Fibroblast of lung (primary cell): ENCODE data around the gene PLS1. TPM values are rescaled to one million over a fixed set of nuclear protein-coding genes. Genes with fewer than 3 reads are reported as not detected.

Source experiments
- DNase-seq, 2 donors: peaks; one replicate each; pipeline versions ENCODE4 v3.0.0 to v3.0.0-alpha.2; 2010; ENCODE audit warnings: low read depth in 2 of 2
- H2AFZ ChIP-seq: 2 replicates; pipeline ENCODE4 v1.5.1; 2012; ENCODE audit warnings: low read length, control low read depth, inconsistent platforms
- H3K27ac ChIP-seq: 2 replicates; pipeline ENCODE4 v1.5.1; 2011; ENCODE audit warnings: low read length, control low read depth; ENCODE audit not compliant: insufficient read depth
- H3K27me3 ChIP-seq: 2 replicates; pipeline ENCODE4 v1.5.1; 2011; ENCODE audit warnings: mild to moderate bottlenecking, low read length; ENCODE audit not compliant: control insufficient read depth, insufficient read depth
- H3K36me3 ChIP-seq: 2 replicates; pipeline ENCODE4 v1.5.1; 2011; ENCODE audit warnings: low read length; ENCODE audit not compliant: control insufficient read depth, insufficient read depth
- H3K4me1 ChIP-seq: 2 replicates; pipeline ENCODE4 v1.5.1; 2011; ENCODE audit warnings: low read length; ENCODE audit not compliant: control insufficient read depth, insufficient read depth; ENCODE audit errors: extremely low read depth
- H3K4me2 ChIP-seq: 2 replicates; pipeline ENCODE4 v1.5.1; 2011; ENCODE audit warnings: low read length, control low read depth; ENCODE audit not compliant: insufficient read depth; ENCODE audit errors: extremely low read depth
- H3K4me3 ChIP-seq, 4 experiments: fragments of 200-600 bp in 1 of 4; sonication (generic) in 1 of 4; replicated peaks in 1 of 4; 2 replicates each; pipeline ENCODE4 v1.5.1; 2011 to 2016; ENCODE audit warnings: low read length in 4 of 4, low read depth in 3 of 4, mild to moderate bottlenecking in 3 of 4, control low read depth in 2 of 4, inconsistent platforms in 1 of 4, mixed read lengths in 1 of 4; ENCODE audit not compliant: insufficient read depth in 1 of 4; ENCODE audit errors: control extremely low read depth in 1 of 4
- H3K79me2 ChIP-seq: 2 replicates; pipeline ENCODE4 v1.5.1; 2012; ENCODE audit warnings: mild to moderate bottlenecking, low read length, inconsistent platforms; ENCODE audit not compliant: control insufficient read depth, insufficient read depth
- H3K9ac ChIP-seq: 2 replicates; pipeline ENCODE4 v1.5.1; 2011; ENCODE audit warnings: mild to moderate bottlenecking, low read length, control low read depth; ENCODE audit not compliant: insufficient read depth
- H3K9me3 ChIP-seq: 2 replicates; pipeline ENCODE4 v1.5.1; 2012; ENCODE audit warnings: low read depth, low read length; ENCODE audit not compliant: control insufficient read depth, insufficient read depth
- H4K20me1 ChIP-seq: 2 replicates; pipeline ENCODE4 v1.5.1; 2011; ENCODE audit warnings: low read length; ENCODE audit not compliant: control insufficient read depth, insufficient read depth; ENCODE audit errors: extremely low read depth
- CTCF ChIP-seq, 2 donors: IDR thresholded peaks in 1 of 2; conservative IDR thresholded peaks in 1 of 2; 1 replicate in 1 of 2; 2 replicates in 1 of 2; pipeline ENCODE4 v1.5.1; 2011 to 2012; ENCODE audit warnings: low read length in 2 of 2, control low read depth in 1 of 2, inconsistent platforms in 1 of 2, low read depth in 1 of 2, mild to moderate bottlenecking in 1 of 2
- EZH2 ChIP-seq: IDR thresholded peaks from 2 replicates; pipeline ENCODE4 v1.5.1; 2012; ENCODE audit warnings: low read length, control low read depth, mild to moderate bottlenecking; ENCODE audit errors: missing control alignments
- polyA plus RNA-seq, 2 donors: library from polyadenylated mRNA; depleted of rRNA in 1 of 2; stranded (reverse) in 1 of 2; unstranded in 1 of 2; fragments of >200 nt; gene quantifications; 2 replicates each; pipeline ENCODE4 v1.2.1, GENCODE V29; 2011 to 2012; ENCODE audit warnings: missing spikeins in 1 of 2
- total RNA-seq: library from RNA; depleted of rRNA; stranded (reverse); fragments of >200 nt; gene quantifications from 2 replicates; pipeline ENCODE4 v1.2.1, GENCODE V29; 2014

The PLS1 gene
- total and polyA plus RNA-seq, 2 donors (not counting 1 experiment from before 2014, with no cell fraction given), result 0.59 to 0.83 TPM

- no peaks in the 10 kb centered on the region for H3K9me3 ChIP-seq
- no peak overlapping the region for H3K9ac ChIP-seq
- no peaks in the 10 kb centered on the region for H4K20me1 ChIP-seq
- H3K36me3 ChIP-seq, result no peaks in the 10 kb centered on the region
- H2AFZ ChIP-seq, result no peak overlapping the region
- no peaks in the 10 kb centered on the region for H3K27me3 ChIP-seq
- H3K4me1 ChIP-seq, result no peaks in the 10 kb centered on the region
- no peak for DNase-seq
- TF ChIP-seq EZH2 (no peak), CTCF (conservative IDR thresholded peaks at IDR 0.05 in 1 of 2, IDR thresholded peaks at IDR 0.05 in 1 of 2; ENCODE audit: low read depth in 1 of 2, low read length in 2 of 2) (no peak)
- no peak overlapping the region for H3K4me3 ChIP-seq
- no peak overlapping the region for H3K27ac ChIP-seq
- no peaks in the 10 kb centered on the region for H3K79me2 ChIP-seq
- no peak overlapping the region for H3K4me2 ChIP-seq
These were observed 30.8 kb downstream of the PLS1 start for GRCh38 chr3:142626971-142627370.

- H3K9me3 ChIP-seq, result no peaks in the 10 kb centered on the region
- H3K4me2 ChIP-seq, result no peak overlapping the region
- no peak overlapping the region for H3K27ac ChIP-seq
These were observed 32.6 kb downstream of the PLS1 start for GRCh38 chr3:142628801-142629200.

DNA sequence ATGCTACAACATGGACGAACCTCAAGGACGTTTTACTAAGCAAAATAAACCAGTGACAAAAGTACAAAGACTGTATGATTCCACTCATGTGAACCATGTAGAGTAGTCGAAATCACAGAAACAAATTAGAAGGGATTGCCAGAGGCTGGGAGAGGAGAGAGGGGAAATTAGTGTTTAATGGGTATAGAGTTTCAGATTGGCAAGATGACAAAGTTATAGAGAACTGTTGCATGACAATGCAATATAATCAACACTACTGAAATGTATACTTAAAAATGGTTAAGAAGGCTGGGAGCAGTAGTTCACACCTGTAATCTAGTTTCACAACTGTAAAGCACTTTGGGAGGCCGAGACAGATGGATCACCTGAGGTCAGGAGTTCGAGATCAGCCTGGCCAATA lies 36.9 kb downstream of the PLS1 start:
- TF ChIP-seq EZH2, result no peak
- TF ChIP-seq CTCF (conservative IDR thresholded peaks at IDR 0.05 in 1 of 2, IDR thresholded peaks at IDR 0.05 in 1 of 2; ENCODE audit: low read depth in 1 of 2, low read length in 2 of 2), result no peak
- no peaks in the 10 kb centered on the region for H3K36me3 ChIP-seq
- no peak overlapping the region for H3K4me2 ChIP-seq
- no peak for DNase-seq
- no peaks in the 10 kb centered on the region for H3K79me2 ChIP-seq
- H2AFZ ChIP-seq, result no peak overlapping the region
- H3K4me3 ChIP-seq, result no peak overlapping the region
- H3K27ac ChIP-seq, result no peak overlapping the region
- no peaks in the 10 kb centered on the region for H3K9me3 ChIP-seq
- H3K27me3 ChIP-seq, result no peaks in the 10 kb centered on the region
- no peaks in the 10 kb centered on the region for H3K4me1 ChIP-seq
- H4K20me1 ChIP-seq, result no peaks in the 10 kb centered on the region
- no peak overlapping the region for H3K9ac ChIP-seq

More at GRCh38 chr3:142628801-142629200, 32.6 kb downstream of the PLS1 start:
- Histone ChIP-seq H3K4me3 (no peak overlapping the region), H3K9ac (no peak overlapping the region), H3K79me2 (no peaks in the 10 kb centered on the region), H2AFZ (no peak overlapping the region), H4K20me1 (no peaks in the 10 kb centered on the region), H3K27me3 (no peaks in the 10 kb centered on the region), H3K4me1 (no peaks in the 10 kb centered on the region), H3K36me3 (no peaks in the 10 kb centered on the region)
- TF ChIP-seq EZH2 (no peak), CTCF (conservative IDR thresholded peaks at IDR 0.05 in 1 of 2, IDR thresholded peaks at IDR 0.05 in 1 of 2; ENCODE audit: low read depth in 1 of 2, low read length in 2 of 2) (no peak)
- no peak for DNase-seq
